SK-MEL-5 (cell line): ENCODE results near the gene LIPG. TPM values are rescaled to one million over a fixed set of nuclear protein-coding genes. Genes with fewer than 3 reads are reported as not detected.
A peak's percentile ranks its signal among the peaks of the same experiment; 100 is the strongest.

Experiments used
- DNase-seq: peaks from one replicate; pipeline ENCODE4 v3.0.0-alpha.2; 2016; ENCODE audit warnings: low read depth, low spot score
- in situ Hi-C: cut with HindIII; loops from 2 replicates; pipeline ENCODE4 v1.10.0; 2016; ENCODE audit warnings: low sequenced_read_pairs, high pct_unique_total_duplicates, low pct_unique_long_range_greater_than_20kb
- total RNA-seq: library from RNA; depleted of rRNA; stranded (reverse); fragments of >200 nt; shearing (Covaris generic); gene quantifications from 2 replicates; pipeline ENCODE4 v1.2.3, GENCODE V29; 2014

Gene LIPG
- total RNA-seq, 1 experiment from 2014 or later = not detected

GRCh38 chr18:49588171-49588570 lies 26.3 kb downstream of the LIPG start:
- DNase-seq = no peak
- in situ Hi-C loops = no loop called here

GRCh38 chr18:49588971-49589370 lies 27.1 kb downstream of the LIPG start:
- DNase-seq = no peak
- in situ Hi-C loops = no loop called here

- DNase-seq = no peak
- in situ Hi-C loops = no loop called here
Observed at GRCh38 chr18:49590608-49591007, 28.8 kb downstream of the LIPG start.

- in situ Hi-C loops = no loop called here
- no peak for DNase-seq
Observed at GRCh38 chr18:49591271-49591670, 29.4 kb downstream of the LIPG start.

- peak; percentile 45 for DNase-seq
- in situ Hi-C loops = no loop called here
Observed at GRCh38 chr18:49591775-49592174, 29.9 kb downstream of the LIPG start.

GRCh38 chr18:49596687-49597086 lies 34.8 kb downstream of the LIPG start:
- no peak for DNase-seq
- in situ Hi-C loops = no loop called here

GRCh38 chr18:49597157-49597931 lies 35.5 kb downstream of the LIPG start:
- DNase-seq = peak; percentile 59
- in situ Hi-C loops = no loop called here

- DNase-seq = no peak
- in situ Hi-C loops = no loop called here
Observed at GRCh38 chr18:49601211-49601610, 39.4 kb downstream of the LIPG start.

GRCh38 chr18:49608366-49609255 lies 46.8 kb downstream of the LIPG start:
- in situ Hi-C loops = no loop called here
- no peak for DNase-seq

GRCh38 chr18:49609256-49610021 lies 47.6 kb downstream of the LIPG start:
- in situ Hi-C loops = no loop called here
- no peak for DNase-seq

GRCh38 chr18:49610022-49610445 lies 48.2 kb downstream of the LIPG start:
- in situ Hi-C loops = no loop called here
- no peak for DNase-seq

- in situ Hi-C loops = no loop called here
- no peak for DNase-seq
Observed at GRCh38 chr18:49611316-49611715, 49.5 kb downstream of the LIPG start.

- in situ Hi-C loops = no loop called here
- no peak for DNase-seq
Observed at GRCh38 chr18:49612515-49613033, 50.7 kb downstream of the LIPG start.

GRCh38 chr18:49613141-49613640 lies 51.3 kb downstream of the LIPG start:
- in situ Hi-C loops = no loop called here
- peak; percentile 57 for DNase-seq

GRCh38 chr18:49613641-49614151 lies 51.8 kb downstream of the LIPG start:
- in situ Hi-C loops = no loop called here

GRCh38 chr18:49616618-49617328 lies 54.9 kb downstream of the LIPG start:
- in situ Hi-C loops = no loop called here
- DNase-seq = no peak

More at GRCh38 chr18:49613641-49614151, 51.8 kb downstream of the LIPG start:
- no peak for DNase-seq

- DNase-seq = no peak
- in situ Hi-C loops = no loop called here
Observed at GRCh38 chr18:49617329-49617695, 55.5 kb downstream of the LIPG start.
